Mammary epithelial cell (primary cell): Measurements from ENCODE around the gene KCND2.

Source experiments
- EZH2 ChIP-seq: IDR thresholded peaks from 2 replicates; pipeline ENCODE4 v1.6.1; 2012; ENCODE audit warnings: low read length, inconsistent platforms, borderline replicate concordance
- TF ChIP-seq, protein P1 (sequence below), 2 donors: IDR thresholded peaks in 1 of 2; conservative IDR thresholded peaks in 1 of 2; 2 replicates each; pipeline ENCODE4 v1.5.1; 2011 to 2012; ENCODE audit warnings: inconsistent platforms in 2 of 2, low read length in 2 of 2, mild to moderate bottlenecking in 2 of 2, control low read depth in 1 of 2, low read depth in 1 of 2; ENCODE audit not compliant: insufficient read depth in 1 of 2; ENCODE audit errors: extremely low read depth in 1 of 2

DNA sequence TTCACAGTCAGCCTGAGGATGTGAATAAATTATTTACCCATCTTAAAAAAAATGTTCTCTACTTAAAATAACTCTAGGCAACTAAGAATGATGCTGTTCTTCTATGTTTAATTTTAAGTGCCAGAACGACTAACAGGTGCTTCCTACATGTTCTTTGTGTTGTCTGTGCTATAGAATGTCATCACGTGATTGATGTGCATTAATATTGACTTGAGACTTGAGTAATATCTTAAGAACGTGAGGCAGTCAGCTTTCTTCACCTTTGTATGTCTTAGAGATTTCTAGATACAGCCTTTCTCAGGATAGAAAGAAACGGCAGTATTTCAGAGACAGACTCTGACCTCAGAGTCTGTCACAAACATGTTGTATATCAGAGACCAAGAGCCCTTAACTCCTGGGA, 274.6 kb downstream of the KCND2 start:
- TF ChIP-seq, protein P1, sequence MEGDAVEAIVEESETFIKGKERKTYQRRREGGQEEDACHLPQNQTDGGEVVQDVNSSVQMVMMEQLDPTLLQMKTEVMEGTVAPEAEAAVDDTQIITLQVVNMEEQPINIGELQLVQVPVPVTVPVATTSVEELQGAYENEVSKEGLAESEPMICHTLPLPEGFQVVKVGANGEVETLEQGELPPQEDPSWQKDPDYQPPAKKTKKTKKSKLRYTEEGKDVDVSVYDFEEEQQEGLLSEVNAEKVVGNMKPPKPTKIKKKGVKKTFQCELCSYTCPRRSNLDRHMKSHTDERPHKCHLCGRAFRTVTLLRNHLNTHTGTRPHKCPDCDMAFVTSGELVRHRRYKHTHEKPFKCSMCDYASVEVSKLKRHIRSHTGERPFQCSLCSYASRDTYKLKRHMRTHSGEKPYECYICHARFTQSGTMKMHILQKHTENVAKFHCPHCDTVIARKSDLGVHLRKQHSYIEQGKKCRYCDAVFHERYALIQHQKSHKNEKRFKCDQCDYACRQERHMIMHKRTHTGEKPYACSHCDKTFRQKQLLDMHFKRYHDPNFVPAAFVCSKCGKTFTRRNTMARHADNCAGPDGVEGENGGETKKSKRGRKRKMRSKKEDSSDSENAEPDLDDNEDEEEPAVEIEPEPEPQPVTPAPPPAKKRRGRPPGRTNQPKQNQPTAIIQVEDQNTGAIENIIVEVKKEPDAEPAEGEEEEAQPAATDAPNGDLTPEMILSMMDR (conservative IDR thresholded peaks at IDR 0.05 in 1 of 2, IDR thresholded peaks at IDR 0.05 in 1 of 2; ENCODE audit: extremely low read depth in 1 of 2, insufficient read depth in 1 of 2, low read depth in 1 of 2, low read length in 2 of 2), result no peak
- TF ChIP-seq EZH2, result no peak
